HepG2 (cell line): ENCODE data around the gene NNAT. TPM values are rescaled to one million over a fixed set of nuclear protein-coding genes. Genes with fewer than 3 reads are reported as not detected.
A peak's percentile ranks its signal among the peaks of the same experiment; 100 is the strongest.

Experiments used
- CHD2 ChIP-seq: IDR thresholded peaks from 2 replicates; pipeline ENCODE4 v1.6.1; 2011; ENCODE audit warnings: low read depth, low read length, improper control_type of control experiment
- CREM ChIP-seq, 2 experiments: sonication (generic) in 1 of 2; formaldehyde crosslinking in 1 of 2; IDR thresholded peaks; 2 replicates each; pipeline versions ENCODE4 v1.4.0 to v1.6.1; 2016 to 2020; ENCODE audit warnings: antibody characterized with exemption in 1 of 2, mild to moderate bottlenecking in 1 of 2, missing genetic modification reagents in 1 of 2
- GATAD2A ChIP-seq: IDR thresholded peaks from 2 replicates; pipeline ENCODE4 v1.6.1; 2016
- HNF4A ChIP-seq: sonication (generic); formaldehyde crosslinking; IDR thresholded peaks from 2 replicates; pipeline ENCODE4 v1.4.0; 2020; ENCODE audit warnings: missing genetic modification reagents
- HNRNPLL ChIP-seq: fragments of 200-400 bp; formaldehyde crosslinking; IDR thresholded peaks from 2 replicates; pipeline ENCODE4 v1.6.1; 2017; ENCODE audit warnings: mild to moderate bottlenecking, low read depth, low read length; ENCODE audit not compliant: poor library complexity, severe bottlenecking
- PRDM10 ChIP-seq: sonication (generic); formaldehyde crosslinking; IDR thresholded peaks from 2 replicates; pipeline ENCODE4 v1.4.0; 2020; ENCODE audit warnings: low read depth, missing genetic modification reagents
- SP140L ChIP-seq: sonication (generic); formaldehyde crosslinking; IDR thresholded peaks from 2 replicates; pipeline ENCODE4 v1.4.0; 2020; ENCODE audit warnings: missing genetic modification reagents, borderline replicate concordance
- YEATS4 ChIP-seq: sonication (generic); formaldehyde crosslinking; IDR thresholded peaks from 2 replicates; pipeline ENCODE4 v1.4.0; 2020; ENCODE audit warnings: missing genetic modification reagents, borderline replicate concordance
- ZBTB21 ChIP-seq: sonication (generic); formaldehyde crosslinking; IDR thresholded peaks from 2 replicates; pipeline ENCODE4 v1.4.0; 2020; ENCODE audit warnings: missing genetic modification reagents
- ZNF556 ChIP-seq: sonication (generic); formaldehyde crosslinking; IDR thresholded peaks from 2 replicates; pipeline ENCODE4 v1.4.0; 2020; ENCODE audit warnings: mild to moderate bottlenecking, missing genetic modification reagents, borderline replicate concordance
- ZNF577 ChIP-seq: sonication (generic); formaldehyde crosslinking; IDR thresholded peaks from 2 replicates; pipeline ENCODE4 v1.4.0; 2020; ENCODE audit warnings: mild to moderate bottlenecking, low read depth, missing genetic modification reagents, borderline replicate concordance
- ZNF644 ChIP-seq: IDR thresholded peaks from 2 replicates; pipeline ENCODE4 v1.6.1; 2016; ENCODE audit warnings: low read depth
- polyA plus RNA-seq, 8 experiments: library from polyadenylated mRNA; depleted of rRNA in 3 of 8; stranded (reverse) in 7 of 8; unstranded in 1 of 8; fragments of >200 nt; fragmentation: Illumina TruSeq in 4 of 8; extraction: Trizol in 4 of 8; gene quantifications; 2 replicates each; pipeline versions ENCODE4 v1.2.1 to v1.2.3, GENCODE V29; 2011 to 2016; ENCODE audit warnings: low read depth in 4 of 8, missing spikeins in 1 of 8, mixed read lengths in 1 of 8; ENCODE audit not compliant: insufficient read depth in 1 of 8
- total RNA-seq, 5 experiments: library from RNA; depleted of rRNA; stranded (reverse); fragments of >200 nt; fragmentation: Illumina TruSeq; extraction: Trizol; gene quantifications; 2 replicates each; pipeline ENCODE4 v1.2.3, GENCODE V29; 2016; ENCODE audit warnings: low read depth in 1 of 5
- TF ChIP-seq, protein P1 (sequence below): sonication (generic); formaldehyde crosslinking; IDR thresholded peaks from 2 replicates; pipeline ENCODE4 v1.5.1; 2020; ENCODE audit warnings: mild to moderate bottlenecking, missing genetic modification reagents, moderate library complexity
- TF ChIP-seq, protein P2 (sequence below): sonication (generic); formaldehyde crosslinking; IDR thresholded peaks from 2 replicates; pipeline ENCODE4 v1.5.1; 2020; ENCODE audit warnings: mild to moderate bottlenecking, missing genetic modification reagents, borderline replicate concordance

Gene NNAT
- total and polyA plus RNA-seq, 2 of the 13 experiments (the other 11 are each of a cell fraction or from before 2014, with no cell fraction given), result not detected

DNA sequence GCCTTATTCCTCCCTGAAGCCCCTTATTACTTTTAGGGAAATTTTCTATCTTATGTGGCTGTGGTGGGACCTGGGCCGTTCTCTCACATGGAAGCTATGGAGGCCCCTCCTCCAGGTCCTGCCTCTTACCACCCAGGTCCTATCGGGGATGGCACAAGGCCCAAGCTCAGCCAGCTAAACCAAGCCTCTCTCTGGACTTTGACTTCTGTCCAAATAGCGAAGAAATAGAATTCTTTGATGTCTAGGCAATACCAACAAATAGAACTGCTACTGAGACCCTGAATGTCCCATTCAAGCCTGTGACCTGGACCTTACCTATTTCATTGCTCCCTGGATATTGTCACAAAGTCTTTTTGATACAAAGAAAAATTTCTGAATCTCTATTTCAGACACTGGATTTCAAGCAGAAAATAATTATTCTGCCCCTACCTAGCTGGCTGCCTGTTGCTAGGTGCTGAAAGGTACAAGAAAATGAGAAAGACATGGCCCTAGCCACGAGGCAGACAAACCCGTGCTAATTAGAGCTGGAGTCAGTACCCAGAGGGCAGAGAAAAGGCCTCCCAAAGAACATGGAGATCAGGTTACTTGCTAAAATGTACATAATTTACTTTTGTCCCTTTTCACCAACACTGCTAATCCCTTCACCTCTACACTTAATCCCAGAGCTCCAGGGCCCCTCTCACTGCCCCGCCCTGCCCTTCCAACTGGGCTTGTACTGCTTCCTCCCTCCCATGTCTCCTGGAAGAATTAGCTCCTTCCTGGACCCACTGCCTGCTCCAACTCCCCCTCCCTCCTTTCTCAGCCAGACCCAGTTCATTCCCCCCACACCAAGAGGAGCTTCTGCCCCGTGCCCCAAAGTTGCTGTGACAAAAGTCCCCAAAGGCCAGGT is 15.5 kb upstream of the NNAT start (continued):
- no peak for TF ChIP-seq HNRNPLL
- peak; percentile 74 for TF ChIP-seq ZNF644 (CRISPR knock-in tag)
- TF ChIP-seq, protein P1, sequence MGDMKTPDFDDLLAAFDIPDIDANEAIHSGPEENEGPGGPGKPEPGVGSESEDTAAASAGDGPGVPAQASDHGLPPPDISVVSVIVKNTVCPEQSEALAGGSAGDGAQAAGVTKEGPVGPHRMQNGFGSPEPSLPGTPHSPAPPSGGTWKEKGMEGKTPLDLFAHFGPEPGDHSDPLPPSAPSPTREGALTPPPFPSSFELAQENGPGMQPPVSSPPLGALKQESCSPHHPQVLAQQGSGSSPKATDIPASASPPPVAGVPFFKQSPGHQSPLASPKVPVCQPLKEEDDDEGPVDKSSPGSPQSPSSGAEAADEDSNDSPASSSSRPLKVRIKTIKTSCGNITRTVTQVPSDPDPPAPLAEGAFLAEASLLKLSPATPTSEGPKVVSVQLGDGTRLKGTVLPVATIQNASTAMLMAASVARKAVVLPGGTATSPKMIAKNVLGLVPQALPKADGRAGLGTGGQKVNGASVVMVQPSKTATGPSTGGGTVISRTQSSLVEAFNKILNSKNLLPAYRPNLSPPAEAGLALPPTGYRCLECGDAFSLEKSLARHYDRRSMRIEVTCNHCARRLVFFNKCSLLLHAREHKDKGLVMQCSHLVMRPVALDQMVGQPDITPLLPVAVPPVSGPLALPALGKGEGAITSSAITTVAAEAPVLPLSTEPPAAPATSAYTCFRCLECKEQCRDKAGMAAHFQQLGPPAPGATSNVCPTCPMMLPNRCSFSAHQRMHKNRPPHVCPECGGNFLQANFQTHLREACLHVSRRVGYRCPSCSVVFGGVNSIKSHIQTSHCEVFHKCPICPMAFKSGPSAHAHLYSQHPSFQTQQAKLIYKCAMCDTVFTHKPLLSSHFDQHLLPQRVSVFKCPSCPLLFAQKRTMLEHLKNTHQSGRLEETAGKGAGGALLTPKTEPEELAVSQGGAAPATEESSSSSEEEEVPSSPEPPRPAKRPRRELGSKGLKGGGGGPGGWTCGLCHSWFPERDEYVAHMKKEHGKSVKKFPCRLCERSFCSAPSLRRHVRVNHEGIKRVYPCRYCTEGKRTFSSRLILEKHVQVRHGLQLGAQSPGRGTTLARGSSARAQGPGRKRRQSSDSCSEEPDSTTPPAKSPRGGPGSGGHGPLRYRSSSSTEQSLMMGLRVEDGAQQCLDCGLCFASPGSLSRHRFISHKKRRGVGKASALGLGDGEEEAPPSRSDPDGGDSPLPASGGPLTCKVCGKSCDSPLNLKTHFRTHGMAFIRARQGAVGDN (CRISPR knock-in tag), result peak; percentile 20; the same call in 1 of the 2 replicates
- no peak for TF ChIP-seq YEATS4
- TF ChIP-seq SP140L (CRISPR knock-in tag), result no peak
- no peak for TF ChIP-seq CHD2
- TF ChIP-seq, protein P2, sequence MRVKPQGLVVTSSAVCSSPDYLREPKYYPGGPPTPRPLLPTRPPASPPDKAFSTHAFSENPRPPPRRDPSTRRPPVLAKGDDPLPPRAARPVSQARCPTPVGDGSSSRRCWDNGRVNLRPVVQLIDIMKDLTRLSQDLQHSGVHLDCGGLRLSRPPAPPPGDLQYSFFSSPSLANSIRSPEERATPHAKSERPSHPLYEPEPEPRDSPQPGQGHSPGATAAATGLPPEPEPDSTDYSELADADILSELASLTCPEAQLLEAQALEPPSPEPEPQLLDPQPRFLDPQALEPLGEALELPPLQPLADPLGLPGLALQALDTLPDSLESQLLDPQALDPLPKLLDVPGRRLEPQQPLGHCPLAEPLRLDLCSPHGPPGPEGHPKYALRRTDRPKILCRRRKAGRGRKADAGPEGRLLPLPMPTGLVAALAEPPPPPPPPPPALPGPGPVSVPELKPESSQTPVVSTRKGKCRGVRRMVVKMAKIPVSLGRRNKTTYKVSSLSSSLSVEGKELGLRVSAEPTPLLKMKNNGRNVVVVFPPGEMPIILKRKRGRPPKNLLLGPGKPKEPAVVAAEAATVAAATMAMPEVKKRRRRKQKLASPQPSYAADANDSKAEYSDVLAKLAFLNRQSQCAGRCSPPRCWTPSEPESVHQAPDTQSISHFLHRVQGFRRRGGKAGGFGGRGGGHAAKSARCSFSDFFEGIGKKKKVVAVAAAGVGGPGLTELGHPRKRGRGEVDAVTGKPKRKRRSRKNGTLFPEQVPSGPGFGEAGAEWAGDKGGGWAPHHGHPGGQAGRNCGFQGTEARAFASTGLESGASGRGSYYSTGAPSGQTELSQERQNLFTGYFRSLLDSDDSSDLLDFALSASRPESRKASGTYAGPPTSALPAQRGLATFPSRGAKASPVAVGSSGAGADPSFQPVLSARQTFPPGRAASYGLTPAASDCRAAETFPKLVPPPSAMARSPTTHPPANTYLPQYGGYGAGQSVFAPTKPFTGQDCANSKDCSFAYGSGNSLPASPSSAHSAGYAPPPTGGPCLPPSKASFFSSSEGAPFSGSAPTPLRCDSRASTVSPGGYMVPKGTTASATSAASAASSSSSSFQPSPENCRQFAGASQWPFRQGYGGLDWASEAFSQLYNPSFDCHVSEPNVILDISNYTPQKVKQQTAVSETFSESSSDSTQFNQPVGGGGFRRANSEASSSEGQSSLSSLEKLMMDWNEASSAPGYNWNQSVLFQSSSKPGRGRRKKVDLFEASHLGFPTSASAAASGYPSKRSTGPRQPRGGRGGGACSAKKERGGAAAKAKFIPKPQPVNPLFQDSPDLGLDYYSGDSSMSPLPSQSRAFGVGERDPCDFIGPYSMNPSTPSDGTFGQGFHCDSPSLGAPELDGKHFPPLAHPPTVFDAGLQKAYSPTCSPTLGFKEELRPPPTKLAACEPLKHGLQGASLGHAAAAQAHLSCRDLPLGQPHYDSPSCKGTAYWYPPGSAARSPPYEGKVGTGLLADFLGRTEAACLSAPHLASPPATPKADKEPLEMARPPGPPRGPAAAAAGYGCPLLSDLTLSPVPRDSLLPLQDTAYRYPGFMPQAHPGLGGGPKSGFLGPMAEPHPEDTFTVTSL (CRISPR knock-in tag), result no peak
- 0 out of 2 replicates have a peak, but pooled peaks have one; percentile 37 for TF ChIP-seq ZNF556
- TF ChIP-seq ZBTB21 (CRISPR knock-in tag), result no peak
- peak; percentile 39; the same call in 1 of the 2 replicates for TF ChIP-seq PRDM10
- peak; percentile 95 for TF ChIP-seq HNF4A (CRISPR knock-in tag)
- no peak for TF ChIP-seq ZNF577 (CRISPR knock-in tag)
- TF ChIP-seq GATAD2A (CRISPR knock-in tag), result peak; percentile 71
- peak; percentile 28; the same call in 1 of the 2 replicates for TF ChIP-seq CREM (IDR thresholded peaks at IDR 0.05)
- no peak for TF ChIP-seq CREM (CRISPR knock-in tag; IDR thresholded peaks at IDR 0.05)
